Measurements from ENCODE around the gene PCNX2.

Gene PCNX2

DNA sequence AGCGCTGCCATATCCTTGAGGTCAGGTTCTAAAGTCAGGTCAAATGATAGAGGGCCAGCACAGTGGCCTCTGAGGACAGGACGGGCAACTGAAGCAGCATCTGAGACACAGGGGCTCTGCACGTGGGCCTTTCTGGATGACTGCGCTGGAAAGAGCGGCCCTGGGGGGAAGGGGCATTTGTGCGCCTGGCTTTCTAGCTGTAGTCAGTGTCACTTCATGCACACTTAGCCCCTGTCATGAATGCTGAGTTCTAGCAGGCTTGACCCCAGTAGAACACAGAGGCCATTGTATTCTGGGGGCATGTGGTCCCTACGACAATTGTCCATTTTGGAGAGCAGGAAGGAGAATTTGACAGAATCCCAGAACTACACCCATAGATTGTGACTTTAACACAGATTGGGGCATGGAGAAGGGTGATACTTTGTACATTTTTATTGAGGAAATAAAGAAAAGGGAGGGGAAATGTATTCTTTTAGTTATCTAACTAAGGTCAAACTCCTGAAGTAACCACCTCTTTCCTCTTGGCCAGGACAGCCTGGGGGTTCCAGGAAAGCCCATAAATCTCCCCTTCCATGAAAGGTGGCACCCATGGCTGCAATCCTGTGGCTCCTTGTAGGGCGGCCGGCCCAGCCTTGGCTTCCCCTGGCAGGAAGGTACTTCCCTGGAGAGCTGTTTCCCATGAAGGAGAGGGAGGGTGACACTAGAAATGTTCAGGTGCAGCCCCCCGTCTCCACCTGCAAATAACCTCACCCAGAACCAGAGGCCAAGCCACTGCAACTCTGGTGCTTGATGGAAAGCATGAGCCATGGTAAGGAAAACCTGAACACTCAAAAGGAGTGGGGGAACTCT is 310.7 kb downstream of the PCNX2 start:
- DNase-seq (ENCODE audit: low read depth), result no peak

DNA sequence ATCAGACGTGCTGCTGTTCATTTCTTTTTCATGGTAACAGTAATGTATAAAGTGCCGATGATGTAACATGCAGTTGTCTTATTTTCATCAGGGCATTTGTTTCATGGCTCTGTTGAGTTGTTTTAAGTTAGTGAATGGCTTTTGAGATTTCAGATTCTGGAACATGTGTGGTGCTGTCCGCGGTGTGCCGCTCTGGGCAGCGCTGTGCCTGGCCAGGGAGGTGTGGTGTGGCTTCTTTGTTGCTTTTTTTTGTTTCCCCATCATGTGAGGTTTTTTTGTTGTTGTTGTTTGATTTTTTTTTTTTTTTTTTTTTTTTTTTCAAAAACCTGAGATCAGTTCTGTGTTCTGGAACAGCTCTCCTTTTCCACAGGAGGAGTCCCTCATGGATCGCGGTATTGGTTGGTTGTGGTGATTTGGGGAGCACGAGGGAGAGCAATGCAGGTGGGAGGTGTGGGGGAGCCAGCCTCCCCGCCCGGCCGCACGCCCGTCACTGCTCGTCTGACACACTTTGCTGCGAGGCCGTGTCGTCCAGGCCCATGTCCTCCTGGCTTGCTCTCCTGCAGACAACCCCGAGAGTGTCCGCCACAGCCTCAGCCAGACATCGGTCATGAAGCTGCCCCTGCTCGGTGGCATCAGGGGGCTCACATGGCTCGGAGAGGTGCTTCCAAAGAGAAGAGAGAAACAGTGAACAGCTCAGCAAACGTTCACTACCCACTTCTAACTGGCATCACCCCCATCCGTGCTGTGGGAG is 311.5 kb downstream of the PCNX2 start:
- no peak for DNase-seq (ENCODE audit: low read depth)

DNA sequence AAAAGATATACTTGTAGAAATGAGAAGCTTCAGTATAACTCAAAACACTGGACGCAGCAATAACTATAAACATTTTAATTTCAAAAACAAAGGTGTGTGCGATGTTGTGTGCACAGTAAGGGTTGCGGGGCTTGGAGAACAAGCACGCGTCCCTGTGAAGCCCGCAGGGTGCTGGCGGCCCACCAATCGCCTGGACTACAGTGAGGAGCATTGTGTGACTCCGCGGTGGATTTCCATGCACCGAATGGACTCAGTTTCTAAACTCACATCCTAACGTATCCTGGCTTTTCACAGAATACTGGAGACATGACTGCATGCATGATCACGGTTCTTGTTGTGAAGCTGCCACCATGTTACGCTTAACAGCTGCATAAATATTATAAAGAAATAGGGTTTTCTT is 312.1 kb downstream of the PCNX2 start:
- no peak for DNase-seq (ENCODE audit: low read depth)

DNA sequence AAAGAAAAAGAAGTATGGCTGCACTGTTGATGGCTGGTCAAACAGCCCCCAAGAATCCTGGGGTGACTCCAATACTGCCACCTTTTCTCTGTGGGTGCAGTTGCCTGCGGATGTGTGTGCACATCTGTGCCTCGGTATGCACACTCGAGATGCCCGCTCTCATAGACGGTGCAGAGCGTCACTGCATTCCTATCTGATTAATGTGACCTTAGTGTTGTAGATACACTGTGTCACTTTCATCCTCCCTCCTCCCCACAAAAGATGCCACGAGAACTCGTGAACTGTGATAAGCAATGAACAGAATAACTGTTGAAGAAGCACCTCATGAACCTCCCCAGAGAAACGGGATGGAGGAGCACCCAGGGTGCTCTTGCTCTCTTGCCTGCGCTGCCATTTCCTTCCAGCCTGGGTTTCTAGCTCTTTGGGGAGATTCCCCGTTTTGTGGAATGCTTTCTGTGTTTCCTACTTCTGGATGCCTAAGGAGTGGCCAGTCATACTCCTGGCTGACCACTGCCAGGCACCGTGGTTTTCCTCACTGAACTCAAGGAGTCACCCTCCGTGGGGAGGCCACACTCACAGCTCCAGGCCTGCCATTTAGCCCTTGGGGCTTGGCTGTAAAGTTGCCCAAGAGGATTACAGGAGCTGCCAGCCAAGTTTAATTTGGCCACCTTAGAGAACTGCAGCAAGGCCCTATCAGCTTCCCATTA is 313.1 kb downstream of the PCNX2 start:
- DNase-seq (ENCODE audit: low read depth), result no peak

DNA sequence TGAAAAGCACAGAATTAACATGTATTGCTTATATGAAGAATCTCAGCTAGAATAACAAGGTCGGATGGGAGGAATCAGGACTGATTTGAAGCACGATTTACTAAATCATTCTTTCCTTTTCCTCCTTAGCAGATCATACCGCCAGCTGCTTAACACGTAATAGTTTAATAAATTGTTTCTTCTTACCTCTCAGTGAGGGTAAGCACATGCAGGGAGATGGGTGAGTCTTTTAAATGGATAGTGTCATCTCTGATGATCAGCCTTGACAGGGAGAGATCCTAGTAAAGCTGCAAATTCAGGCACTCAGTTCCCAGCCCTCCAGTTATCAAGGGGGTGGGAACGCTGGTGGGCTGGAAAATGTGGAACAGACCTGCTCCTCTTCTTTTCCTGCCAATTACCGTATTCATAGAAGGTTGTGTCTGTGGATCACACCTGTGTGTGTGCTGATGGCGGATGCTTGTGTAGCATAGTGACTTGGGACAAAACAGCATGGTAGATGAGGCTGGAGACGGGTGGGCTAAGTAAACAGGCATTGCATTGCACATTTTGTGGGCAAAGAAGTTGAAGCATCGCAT is 314.5 kb downstream of the PCNX2 start:
- DNase-seq (ENCODE audit: low read depth), result no peak

DNA sequence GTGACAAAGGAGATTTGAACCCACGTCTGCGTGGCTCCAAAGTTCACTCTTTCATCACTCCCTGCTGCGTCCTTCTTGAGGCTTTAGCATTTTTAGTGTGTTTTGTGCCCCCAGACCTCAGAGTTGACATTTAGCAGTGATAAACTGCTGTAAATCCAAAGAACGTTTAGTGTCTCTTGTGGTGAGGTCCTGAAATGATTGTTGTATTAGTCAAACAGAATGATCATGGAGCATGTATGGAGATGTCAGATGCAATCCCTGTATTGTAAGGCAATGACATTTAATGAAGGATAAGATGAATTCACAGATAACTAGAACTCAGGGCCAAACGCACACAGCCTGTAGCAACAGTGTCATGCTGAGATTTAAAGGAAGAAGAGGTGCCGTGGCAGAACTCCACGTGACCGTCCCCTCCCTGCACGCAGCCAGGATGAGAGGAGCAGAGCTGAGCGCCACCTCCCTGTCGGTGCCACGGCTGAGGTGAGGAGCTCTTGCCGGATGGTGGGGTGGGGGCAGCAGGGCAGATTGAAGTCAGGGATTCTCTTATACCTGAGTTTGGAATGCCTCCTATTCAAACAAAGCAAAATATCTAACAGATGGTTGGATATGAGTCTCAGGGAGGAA is 315.1 kb downstream of the PCNX2 start:
- DNase-seq (ENCODE audit: low read depth), result no peak

DNA sequence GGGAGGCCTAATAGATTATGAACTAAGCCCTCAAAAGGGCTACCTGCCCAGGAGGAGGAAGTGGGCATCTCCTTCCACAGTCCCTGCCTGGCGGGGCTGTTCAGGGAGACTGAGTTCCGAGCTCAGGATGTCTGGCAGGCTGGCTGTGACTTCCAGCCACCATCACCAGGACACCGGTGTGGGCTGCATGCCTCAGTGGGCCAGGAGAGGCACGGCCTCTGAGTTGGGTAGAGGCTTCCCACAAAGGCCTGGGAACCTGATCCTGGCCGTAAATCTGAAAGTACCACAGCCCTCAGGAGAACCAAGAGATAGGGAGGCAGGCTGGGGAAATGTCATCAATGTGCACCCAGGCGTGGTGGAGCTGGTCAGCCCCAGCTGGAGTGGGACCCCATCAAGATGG is 316.0 kb downstream of the PCNX2 start:
- no peak for DNase-seq (ENCODE audit: low read depth)

DNA sequence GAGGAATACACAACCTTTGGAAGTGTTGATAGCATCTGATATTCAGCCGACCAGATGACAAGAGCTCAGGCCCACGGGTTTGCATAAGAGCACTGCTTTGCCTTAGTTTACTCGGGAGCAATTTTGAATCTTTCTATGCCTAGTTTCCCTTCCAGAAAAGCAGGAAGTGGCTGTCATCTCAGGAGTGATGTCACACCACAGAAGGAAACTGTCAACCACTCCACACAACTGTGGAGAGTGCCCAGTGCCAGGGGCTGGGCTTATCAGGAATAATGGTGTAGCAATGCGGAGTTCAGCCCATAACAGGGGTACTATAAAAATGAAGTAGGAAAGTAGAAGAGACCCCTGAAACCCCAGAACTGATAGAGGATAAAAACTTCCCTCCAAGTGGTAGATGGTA is 316.7 kb downstream of the PCNX2 start:
- no peak for DNase-seq (ENCODE audit: low read depth)

DNA sequence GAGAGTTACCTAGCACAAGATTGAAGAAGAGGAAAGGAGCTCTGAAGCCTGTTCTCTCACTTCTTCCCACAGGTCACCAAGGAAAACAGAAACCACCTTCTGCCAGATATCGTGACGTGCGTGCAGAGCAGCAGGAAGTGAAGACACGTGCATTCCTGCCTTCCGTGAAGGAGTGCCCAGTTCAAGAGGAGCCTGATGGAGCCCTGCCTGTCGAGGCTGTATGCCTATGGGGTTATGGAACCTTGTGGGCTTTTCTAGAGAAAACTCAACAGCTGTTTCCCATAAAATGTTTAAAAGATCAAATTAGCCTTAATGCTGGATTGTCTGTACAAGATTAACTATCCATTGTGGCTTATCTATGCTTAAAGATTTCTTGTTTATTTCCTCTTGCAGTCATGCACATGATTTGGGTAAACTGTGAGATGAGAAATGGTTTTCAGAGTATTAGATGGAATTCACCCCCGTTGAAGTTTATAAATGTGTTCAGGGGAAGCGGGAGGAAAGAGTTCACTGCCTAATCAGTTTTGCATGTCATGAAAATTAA is 317.4 kb downstream of the PCNX2 start:
- DNase-seq (ENCODE audit: low read depth), result no peak

DNA sequence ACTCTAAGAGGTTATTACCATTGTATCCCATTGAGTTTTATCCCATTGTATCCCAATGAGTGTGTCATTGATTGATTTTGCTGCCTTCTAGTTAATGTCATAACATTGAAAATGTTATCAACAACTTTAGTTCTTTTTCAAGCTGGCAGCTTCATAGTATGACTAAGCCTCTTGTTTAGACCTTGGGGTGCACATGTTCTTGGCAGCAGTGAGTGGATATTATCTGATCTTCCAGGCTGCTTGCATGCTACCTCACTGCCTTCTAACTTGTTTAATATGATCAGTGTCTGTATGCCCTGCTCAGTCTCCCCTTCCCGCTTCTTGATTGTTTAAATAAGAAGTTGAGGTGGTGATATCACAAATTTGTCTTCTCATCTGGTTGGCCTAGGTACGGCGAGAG is 320.6 kb downstream of the PCNX2 start:
- no peak for DNase-seq (ENCODE audit: low read depth)

DNA sequence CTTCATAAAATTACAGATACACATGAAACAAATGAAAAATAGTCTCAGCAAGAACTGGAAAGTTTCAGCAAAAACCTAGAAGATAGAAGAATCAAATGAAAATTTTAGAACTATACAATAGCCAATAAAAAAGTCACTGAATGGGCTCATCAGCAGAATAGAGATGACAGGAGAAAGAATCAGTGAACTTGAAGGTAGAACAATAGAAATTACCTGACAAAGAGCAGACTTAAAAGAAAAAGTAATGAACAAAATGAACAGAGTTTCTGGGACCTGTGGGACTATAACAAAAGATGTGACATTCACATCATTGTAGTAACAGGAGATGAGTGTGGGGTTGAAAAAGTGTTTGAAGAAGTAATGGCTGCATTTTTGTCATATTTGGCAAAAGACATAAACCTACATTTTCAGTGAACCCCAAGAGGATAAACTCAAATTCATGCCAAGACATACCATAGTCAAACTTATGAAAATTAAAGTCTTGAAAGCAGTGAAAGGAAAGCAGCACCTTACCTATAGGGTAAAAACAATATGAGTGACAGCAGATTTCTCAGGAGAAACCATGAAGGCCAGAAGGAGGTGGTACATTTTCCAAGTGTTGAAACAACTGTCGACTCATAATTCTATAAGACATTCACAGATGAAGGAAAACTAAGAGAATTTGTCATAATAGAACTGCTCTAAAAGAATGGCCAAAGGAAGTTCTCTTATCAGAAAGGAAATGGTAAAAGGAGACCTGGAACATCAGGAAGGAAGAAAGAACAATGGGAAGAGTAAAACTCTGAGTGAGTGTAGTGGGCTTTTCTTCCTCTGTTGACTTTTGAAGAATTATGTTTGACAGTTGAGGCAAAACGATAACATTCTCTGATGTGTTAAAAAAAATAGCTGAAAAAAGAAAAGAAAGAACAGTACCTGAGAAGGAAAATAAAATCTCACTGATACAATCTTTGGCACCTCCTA is 321.6 kb downstream of the PCNX2 start:
- no peak for DNase-seq (ENCODE audit: low read depth)

DNA sequence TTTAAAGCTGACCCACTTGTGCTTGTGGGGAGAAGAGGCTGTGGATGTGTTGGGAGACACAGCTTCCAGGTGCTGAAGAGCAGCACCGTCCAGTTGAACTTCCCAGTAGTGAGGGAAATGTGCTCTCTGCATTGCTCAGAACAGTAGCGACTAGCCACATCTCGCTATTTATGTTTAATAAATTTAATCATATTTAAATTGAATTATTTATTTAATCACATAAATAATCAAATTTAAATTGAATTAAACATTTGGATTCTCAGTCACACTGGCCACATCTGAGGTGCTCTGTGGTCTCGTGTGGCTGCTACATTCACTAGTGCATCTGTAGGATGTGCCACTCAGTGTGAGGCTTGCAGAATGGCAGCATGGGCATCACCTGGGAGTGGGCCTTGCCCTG is 325.0 kb downstream of the PCNX2 start:
- DNase-seq (ENCODE audit: low read depth), result no peak

DNA sequence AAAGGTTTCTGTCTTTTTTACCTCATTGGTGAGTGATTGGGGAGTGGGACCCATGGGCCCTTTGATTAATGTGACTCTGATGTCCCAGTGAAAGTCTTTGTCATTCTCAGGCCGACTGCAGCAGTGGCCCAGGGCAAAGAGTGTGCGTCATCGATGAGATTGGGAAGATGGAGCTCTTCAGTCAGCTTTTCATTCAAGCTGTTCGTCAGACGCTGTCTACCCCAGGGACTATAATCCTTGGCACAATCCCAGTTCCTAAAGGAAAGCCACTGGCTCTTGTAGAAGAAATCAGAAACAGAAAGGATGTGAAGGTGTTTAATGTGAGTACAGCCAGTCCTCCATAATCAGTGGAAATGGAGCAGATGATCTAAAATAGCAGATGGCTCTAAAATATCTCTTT is 325.7 kb downstream of the PCNX2 start:
- DNase-seq (ENCODE audit: low read depth), result no peak

DNA sequence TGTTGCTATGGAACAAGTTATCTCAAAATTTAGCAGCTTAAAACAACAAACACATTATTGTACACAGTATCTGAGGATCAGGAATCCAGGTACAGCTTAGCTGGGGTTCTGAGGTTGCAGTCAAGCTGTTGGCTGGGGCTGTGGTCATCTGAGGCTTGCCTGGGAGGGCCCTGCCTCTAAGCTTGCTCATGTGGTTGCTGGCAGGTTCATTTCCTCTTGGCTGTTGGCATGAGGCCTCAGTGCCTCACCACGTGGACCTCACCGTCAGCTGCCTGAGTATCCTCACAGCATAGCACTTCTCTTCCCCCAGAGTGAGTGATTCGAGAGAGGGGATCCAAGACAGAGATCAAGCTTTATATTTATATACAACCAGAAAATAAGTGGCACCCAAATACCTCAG is 326.6 kb downstream of the PCNX2 start:
- no peak for DNase-seq (ENCODE audit: low read depth)

DNA sequence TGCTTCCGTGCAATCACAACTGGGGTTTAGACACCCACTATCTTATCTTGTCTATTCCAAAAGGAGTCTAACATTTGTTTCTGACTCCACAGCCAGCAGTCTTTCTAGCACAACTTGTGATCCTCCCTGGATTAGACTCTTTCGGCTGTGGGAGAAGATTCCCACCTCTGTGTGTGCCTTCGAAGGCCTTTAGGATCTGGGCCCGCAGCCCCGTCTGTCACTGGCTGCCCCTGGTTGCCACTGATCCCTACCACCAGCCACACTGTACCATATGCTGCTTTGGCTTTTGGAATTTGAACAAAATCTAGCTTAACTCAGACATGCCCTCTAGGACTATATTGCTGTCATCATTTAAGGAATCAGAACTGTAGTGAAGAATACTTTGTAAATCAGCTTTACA is 327.1 kb downstream of the PCNX2 start:
- no peak for DNase-seq (ENCODE audit: low read depth)

DNA sequence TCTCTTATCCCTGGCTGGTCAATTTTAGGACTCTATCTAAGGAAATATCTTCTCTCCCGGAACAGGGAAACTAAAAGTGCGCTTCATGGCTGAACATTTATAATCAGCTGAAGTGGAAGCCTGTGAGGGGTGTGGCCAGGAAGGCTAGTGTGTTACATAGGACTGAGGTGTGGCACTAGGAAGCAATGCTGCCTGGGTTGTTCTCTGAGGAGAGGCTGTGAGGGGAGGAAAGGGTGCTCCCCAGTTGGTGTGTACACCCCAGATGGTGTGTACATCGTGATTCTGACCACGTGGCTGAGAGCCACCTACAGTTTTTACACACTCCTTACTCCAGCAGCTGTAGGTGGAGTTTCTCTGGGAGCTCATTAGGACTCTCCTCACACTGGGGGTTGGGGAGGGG is 328.9 kb downstream of the PCNX2 start:
- DNase-seq (ENCODE audit: low read depth), result no peak

DNA sequence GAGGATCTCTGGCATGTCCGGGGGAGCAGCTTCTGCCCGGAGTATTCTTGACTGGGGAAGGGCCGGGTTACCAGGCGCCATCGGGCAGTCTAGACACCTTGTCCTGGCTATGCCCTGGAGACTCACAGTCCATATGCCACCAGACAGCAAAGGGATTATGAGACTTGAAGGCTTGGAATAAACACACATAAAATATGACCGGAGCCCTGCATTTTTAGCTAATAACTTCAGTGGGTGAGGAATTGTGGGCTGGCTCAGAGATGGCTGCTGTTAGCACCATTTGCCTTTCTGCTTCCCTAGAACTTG is 329.7 kb downstream of the PCNX2 start:
- no peak for DNase-seq (ENCODE audit: low read depth)

DNA sequence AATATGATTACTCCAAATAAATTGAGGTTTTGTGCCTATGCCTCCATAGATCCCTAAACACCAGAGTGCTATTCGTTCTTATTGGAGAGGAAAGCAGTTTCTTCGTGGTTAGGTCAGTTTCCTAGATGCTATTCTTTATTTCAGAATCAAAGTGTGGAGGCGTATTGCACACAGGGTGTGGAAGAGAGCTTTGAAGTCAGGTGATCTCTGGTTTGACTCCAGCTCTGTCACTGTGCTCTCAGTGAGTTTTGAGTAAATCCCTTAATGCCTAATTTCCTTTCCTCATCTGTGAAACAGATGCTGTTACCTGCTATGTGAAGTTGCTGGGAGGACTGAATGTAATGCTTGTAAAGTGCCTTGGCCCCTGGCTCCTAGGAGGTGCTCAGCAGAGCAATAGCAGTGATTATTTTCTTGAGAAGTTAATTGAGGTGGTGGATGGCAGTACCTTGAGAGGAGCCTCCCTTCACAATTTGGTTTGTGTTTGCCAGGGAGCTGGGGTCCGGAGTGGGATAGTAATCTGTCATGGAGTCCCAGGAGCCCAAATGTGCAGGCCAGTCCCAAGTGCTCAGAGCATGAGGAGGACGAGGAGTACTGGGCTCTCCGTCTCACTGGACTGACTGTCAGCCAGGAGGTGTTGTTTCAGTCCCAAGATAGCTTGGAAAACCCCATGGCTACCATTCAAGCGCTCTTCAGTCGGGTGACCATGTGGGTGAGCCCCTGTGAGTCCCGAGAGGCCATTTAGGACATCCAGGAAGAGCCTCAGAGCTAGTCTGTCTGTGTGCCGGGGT is 330.2 kb downstream of the PCNX2 start:
- no peak for DNase-seq (ENCODE audit: low read depth)

DNA sequence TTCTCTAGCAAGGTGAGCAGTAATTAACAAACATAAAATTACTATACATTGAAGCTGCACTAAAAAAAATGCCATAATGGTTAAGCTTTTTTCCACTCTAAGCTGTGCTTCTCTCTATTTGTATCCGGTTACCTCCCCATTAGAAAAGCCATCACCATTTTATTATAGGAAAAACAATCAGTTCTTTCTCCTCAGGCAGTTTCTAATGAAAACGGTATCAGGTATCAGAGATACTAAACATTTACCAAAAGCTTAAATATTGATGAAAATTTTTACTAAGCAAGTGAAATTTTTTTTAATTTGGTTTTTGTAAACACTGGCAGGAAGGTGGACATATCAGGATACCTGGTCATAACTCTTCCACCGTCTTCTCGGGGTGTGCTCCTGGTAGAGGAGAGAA is 330.9 kb downstream of the PCNX2 start:
- no peak for DNase-seq (ENCODE audit: low read depth)
